Raji (cell line): ENCODE measurements around the gene NUP188.
A peak's percentile ranks its signal among the peaks of the same experiment; 100 is the strongest.

Source experiments
- POLR2A ChIP-seq: IDR thresholded peaks from 2 replicates; pipeline ENCODE4 v1.6.1; 2011; ENCODE audit warnings: low read depth, low read length, control low read depth; ENCODE audit not compliant: insufficient read depth

NUP188 gene

DNA sequence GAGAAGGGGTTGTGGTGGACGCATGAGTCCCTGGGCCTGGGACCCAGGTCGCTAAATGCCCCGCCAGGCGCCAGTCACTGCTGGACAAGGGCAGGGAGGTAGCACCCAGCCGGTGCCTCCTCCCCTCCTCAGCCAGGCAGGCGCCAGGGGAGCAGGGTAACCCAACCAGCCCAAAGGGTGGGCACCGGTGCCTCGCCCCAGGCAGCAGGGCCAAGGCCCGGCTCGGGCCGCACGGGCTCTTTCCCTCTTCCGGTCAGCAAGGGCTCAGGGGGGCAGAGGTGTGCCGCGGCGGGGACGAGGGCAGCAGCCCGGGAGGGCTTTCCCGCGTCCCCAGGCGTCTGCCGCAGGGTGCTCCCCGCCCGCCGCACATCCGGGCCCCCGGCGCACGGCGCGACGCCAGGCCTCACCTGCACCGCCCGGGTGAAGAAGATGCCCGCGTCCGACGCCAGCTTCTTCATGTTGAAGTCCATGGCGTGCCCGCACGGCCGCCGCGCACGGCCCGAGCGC, 80.2 kb downstream of the NUP188 start:
- no peak for TF ChIP-seq POLR2A

DNA sequence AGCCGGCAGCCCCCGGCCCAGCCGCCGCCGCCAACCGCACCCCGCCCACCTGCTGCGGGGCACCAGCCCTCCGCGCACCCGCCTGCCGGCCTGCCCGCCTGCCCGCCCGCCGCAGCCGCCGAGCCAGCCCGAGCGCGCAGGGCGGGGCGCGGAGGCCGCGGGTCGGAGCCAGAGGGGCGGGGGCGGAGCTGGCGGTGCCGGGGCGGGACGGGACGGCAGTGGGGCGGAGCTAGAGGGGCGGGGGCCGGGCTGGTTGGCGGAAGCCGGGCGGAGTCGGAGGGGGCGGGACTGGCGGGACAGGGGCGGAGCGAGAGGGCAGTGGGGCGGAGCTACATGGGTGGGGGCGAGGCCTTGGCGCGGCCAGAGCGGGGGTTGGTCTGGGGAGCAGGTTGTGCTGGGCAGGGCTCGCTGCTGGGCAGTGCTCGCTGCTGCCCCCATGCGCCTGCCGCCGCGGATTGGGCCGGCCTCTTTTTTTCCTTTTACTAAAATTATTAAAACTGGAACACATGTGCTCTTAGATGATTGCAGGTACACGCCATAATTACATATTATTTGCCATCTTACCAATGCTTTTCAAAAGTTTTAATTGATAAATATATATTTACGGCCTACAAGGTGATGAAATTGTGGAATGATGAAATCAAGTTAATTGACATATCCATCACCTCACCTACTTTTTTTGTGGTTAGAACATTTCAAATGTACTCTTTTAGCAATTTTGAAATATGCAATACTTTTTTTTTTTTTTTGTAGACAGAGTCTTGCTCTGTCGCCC, 80.9 kb downstream of the NUP188 start, which contains the start of gene SH3GLB2:
SH3GLB2 (minus strand) TSS at position 140 of the 775 bp plus-strand sequence. CDS start 177 bp downstream, outside the sequence.
- peak; percentile 64 for TF ChIP-seq POLR2A

DNA sequence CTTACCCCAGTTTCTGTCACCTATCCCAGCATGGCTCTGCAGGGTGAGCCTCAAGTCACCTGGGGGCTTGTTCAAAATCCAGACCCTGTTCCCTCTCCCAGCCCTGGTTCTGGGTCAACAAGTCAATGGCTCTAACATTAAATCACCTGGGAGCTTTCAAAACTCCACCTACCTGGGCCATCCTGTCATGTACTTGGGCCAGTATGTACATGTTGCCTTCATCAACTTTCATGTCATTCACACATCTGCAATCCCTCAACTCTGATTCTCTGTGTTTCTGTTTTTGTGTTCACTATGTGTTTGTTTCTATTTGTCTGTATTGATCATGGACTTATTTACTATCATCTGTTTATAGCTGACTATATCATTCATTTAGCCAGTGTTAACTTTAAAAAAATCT, 82.7 kb downstream of the NUP188 start:
- TF ChIP-seq POLR2A: no peak

DNA sequence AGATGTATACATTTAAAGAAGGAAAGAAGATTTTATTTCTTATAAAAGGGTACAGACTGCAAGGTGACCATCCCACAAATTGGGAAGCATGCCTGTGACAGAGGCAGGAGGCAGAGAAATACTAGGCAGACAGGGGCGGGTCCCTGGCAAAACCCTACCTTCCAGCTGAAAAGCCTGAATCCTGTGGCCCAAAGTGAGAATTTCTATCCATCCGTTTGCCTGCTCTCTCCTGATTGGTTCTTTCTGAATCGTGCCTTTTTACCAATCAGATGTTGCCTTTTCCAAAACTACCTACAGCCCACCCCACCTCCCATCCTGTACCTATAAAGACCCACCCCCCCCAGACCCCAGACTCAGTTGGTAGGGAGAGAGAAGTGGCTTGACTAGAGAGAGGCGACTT, 84.0 kb downstream of the NUP188 start:
- no peak for TF ChIP-seq POLR2A

DNA sequence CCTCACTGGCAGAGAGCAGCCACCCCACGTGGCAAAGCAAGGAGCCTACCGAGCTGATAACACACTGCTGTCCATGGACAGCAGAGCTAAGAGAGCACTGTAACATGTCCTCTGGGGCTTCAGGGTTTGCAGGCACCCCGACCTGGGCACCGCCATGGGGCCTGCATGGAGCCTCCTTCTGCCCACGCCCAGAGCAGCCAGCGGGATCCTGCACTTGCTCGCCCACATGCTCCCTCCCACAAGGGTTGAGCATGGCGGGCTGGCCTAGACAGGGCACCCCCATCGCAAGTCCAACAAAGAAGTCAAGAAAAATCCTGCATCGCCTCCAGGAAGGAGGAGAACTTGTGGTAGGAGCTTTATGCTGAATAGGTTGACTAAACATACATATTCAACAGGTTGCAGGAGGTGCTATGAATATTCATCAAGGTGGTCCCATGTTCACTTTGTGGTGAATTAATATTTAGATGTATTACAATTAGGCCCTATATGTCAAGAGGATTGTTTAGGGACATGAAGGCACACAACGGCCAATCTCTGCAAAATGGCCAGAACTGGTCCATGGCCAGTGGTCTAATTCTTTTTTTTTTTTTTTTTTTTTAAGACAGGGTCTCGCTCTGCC, 85.2 kb downstream of the NUP188 start:
- no peak for TF ChIP-seq POLR2A

DNA sequence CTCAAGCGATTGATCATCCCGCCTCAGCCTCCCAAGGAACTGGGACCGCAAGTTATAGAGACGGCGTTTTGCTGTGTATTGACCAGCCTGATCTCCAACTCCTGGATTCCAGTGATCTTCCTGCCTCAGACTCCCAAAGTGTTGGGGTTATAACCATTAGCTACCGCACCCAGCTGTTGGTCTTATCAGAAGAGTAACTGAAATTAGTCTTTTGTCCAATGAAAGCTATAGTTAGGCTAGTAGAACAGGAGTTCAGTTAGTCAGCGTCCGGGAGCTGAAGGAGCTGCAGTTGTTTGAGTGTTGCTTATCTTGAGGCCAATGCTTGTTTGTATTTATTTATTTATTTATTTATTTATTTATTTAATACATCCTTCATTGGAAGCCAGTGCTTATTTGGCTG, 85.7 kb downstream of the NUP188 start:
- TF ChIP-seq POLR2A: no peak

DNA sequence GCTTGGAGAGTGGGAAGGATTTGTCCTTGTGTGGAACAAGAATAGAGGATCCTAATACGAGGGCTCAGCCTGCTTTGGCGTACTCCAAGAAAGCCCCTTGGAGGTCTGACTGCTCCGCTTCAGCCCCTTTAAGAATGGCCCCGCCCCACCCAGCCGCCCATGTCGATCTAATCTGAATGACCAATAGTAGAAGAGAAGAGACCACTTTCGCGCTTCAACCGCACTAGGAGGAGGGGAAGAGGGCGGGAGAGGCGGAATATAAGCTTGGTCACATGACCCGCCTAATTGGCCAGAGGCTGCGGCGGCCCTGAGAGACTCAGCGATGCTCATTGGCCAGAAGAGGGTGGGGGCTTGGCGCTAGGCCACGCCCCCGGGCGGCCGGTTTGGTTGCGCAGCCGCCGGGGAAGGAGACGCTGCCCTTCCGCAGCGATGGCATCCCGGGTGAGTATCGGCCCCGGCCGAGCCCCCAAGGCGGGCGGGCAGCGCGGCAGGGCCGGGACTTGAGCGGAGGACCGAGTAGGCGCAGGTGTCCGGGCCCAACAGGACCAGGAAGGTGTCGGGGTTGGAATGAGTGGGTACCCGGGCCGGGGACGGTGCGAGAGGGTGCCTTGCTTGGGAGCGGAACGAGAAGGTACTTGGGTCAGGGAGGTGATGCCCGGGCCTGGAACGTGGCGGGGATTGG, 88.9 kb downstream of the NUP188 start, which contains the start of gene MIGA2:
MIGA2 (plus strand) TSS at position 386 of the 682 bp plus-strand sequence. CDS start 3,969 bp downstream, outside the sequence.
- TF ChIP-seq POLR2A: peak; percentile 85

DNA sequence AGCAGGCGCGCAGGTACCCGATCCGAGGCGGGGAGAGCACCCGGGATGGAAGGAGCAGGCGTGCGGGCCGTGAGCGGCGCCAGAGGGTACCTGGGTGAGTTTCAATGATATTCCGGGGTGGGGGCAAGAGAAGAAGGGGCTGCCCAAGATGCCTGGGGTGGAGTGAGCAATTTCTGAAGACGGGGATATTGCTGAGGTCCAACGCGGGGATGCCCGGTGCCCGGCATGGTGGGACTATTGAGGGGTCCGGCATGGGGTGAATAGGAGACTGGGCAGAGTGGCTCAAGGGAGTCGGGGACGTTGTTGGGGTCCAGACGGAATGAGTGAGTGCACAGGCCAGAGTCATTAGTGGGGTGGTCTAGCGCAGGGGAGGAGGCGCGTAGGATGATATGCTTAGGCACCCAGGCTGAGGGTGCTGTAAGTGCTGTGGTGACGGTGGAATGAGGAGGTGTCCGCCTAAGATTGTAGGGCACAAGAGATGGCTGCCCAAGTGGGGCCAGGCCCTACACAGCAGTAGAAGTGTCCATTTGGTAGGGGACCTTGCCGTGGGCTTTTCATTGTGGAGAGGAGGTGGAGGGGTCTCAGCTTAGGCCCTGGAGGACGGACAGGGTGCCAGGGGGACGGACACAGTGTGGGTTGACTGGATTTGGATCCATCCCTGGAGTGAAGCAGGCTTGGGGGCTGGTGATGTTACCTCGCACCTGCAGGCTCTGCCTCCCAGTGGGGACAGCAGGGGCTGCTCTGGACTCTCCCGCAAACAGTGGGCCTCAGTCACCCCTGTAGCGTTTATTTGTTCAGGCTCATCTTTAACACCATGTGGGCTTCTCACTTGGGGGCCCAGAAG, 89.6 kb downstream of the NUP188 start:
- no peak for TF ChIP-seq POLR2A

DNA sequence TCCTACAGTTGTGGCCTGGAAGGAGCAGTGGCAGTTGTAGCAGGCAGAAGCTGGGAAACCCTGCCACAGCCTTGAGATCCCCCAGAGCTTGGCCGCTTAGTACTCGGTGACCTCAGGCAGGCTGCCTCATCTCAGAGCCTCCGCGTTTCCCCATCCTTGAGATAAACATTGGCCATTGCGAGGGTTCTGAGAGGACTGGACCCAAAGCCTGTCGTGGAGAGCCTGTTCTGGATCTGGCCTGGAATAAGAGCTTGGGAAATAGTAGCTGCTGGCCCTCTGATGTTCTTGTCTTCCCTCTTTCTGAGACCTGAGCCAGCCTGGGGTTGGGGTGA, 90.2 kb downstream of the NUP188 start:
- no peak for TF ChIP-seq POLR2A

DNA sequence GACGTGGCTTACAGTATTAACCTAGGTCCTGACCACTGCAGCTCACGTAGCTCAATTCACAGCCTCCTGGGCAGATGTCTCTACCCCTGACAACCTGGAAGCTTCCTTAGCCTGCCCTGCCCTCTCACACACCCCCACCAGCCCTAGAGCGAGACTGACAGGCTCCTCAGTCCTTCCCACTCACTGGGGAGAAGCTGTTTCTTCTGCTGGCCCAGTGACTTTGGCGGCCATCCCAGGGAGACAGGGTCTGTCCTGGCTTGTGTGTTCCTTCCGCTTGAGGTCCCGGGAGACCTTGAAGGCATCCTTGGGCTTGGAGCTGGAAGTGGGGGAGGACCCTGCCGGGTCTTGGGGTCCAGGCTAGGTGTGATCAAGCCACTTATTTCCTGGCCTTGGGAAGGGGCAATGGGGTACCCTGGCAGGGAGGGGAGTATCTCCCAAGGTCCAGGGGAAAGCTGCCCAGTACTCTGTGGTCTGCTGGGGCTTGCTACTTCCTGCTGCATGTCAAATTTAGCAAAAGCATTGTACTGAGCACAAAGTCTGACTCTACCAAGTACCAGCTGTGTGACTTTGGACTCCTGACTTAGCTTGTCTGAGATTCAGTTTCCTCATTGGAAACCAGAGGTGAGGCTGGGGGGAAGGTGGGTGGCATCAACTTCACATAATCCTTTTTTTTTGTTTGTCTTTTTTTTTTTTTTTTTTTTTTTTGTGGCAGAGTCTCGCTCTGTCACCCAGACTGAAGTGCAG, 90.8 kb downstream of the NUP188 start:
- no peak for TF ChIP-seq POLR2A

DNA sequence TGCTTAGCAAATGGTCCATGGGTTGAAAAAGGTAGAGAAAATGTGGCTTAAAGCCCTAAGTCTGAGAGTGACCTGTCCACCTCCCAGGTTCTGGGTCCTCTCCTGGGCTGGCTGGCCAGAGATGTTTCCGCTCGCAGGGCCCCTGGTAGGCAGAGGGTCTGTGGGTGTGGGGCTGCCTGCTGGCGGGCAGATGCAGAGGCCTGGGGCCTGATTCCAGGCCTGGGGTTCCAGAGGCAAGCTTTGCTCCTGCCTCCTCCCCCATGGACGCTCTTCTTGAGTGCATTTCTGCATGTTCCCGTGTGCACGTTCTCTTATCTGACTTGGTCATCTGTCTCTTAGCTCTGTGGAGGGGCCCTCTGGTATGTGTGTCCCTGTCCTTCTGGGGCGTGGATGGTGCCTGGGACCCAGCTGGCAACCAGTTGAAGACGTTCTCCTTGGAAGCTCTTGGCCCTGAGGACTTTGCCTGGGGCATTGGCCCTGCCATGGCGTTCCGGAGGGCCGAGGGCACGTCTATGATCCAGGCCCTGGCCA, 92.7 kb downstream of the NUP188 start:
- no peak for TF ChIP-seq POLR2A

DNA sequence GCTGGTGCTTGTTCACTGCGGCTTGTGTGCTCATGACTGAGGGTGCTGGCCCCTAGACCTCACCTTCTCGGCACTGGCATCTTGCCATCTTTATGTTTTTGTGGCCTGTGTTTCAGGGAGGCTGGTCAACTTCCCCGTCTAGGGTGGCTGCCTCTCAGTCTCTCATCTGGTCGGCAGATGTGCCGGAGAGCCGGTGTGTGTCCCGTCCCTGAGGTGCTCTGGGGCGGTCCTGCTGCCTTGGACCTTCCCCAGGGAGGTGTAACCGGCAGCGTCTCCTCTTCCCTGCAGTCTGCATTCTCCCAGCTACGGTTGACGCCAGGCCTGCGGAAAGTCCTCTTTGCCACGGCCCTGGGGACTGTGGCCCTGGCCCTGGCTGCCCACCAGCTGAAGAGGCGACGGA, 94.5 kb downstream of the NUP188 start:
- no peak for TF ChIP-seq POLR2A

DNA sequence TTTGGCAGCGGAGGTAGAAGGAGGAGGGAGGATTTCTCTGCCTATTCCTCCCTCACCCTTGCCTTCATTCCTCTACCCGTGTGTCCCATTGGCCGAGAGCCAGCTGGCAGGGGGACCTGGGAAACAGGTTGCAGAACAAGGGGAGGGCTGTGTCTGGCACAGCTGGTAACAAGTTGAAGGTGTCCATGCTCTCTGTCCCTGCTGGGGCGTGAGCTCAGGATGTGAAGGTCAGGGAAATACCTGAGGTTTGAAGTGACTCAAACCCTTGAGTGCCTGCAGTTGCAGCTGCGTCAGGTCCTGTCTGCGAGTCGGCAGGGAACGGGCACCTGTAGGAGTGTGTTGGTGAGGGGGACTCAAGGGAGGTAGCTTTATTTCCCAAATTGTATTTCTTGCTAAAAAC, 105.1 kb downstream of the NUP188 start:
- TF ChIP-seq POLR2A: no peak

DNA sequence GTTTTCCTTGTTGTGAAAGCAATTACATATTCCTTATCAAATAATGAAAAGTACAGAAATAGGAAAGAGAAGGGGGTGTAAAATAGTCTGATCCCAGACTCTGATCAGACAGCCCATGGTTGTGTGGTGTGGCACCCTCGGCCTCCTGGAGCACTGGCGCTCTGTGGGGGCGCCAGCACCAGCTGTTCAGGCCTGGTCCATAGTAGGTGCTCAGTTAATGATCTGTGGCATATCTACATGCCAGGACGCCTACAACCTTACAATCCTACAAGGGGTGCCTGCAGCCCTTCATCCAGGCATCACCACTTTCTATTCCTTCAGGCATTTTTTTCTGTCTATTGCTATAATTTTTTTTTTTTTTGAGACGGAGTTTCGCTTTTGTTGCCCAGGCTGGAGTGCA, 105.5 kb downstream of the NUP188 start:
- no peak for TF ChIP-seq POLR2A

DNA sequence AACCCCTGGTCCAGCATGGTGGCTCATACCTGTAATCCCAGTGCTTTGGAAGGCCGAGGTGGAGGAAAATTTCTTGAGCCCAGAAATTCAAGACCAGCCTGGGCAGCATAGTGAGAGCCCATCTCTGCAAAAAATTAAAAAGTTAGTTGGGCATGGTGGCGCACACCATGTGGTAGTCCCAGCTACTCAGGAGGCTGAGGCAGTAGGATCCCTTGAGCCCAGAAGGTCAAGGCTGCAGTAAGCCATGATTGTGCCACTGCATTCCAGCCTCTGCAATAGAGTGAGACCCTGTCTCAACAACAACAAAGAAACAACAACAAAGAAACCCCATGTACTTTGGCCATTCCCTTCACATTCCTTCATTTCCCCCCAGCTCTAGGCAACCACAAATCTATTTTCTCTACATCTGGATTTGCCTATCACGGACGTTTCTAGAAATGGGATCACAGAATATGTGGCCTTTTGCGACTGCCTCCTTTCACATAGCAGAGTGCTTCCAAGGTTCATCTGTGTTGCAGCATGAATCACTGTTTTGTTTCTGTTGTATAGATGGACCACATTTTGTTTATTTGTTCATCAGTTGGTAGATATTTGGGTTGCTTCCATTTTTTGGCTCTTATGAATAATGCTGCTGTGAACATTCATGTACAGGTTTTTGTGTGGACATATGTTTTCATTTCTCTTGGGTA, 106.8 kb downstream of the NUP188 start:
- TF ChIP-seq POLR2A: no peak
